Stimulated activated CD8-positive, alpha-beta memory T cell treated with anti-CD3 and anti-CD28 coated beads, Interleukin-4, amount 100 ng/mL, for 48 hours (primary cell): ENCODE results near the gene CLPSL1.

Experiments
- DNase-seq: peaks from one replicate; pipeline ENCODE4 v3.0.0-alpha.2; 2020

CLPSL1 gene

GRCh38 chr6:35759426-35759825 is 21.4 kb upstream of the CLPSL1 start:
- DNase-seq = no peak

GRCh38 chr6:35765739-35766138 is 15.1 kb upstream of the CLPSL1 start:
- DNase-seq = no peak

GRCh38 chr6:35769211-35769610 is 11.6 kb upstream of the CLPSL1 start:
- DNase-seq = no peak

- no peak for DNase-seq
Observed at GRCh38 chr6:35771343-35771627, 9.5 kb upstream of the CLPSL1 start.

GRCh38 chr6:35774116-35774794 is 6.6 kb upstream of the CLPSL1 start:
- DNase-seq = no peak

GRCh38 chr6:35775031-35775430 is 5.8 kb upstream of the CLPSL1 start:
- DNase-seq = no peak

- DNase-seq = no peak
Observed at GRCh38 chr6:35776364-35777215, 4.2 kb upstream of the CLPSL1 start, which contains the start of gene CLPSL2. CLPSL2 (plus strand) TSS chr6:35776598; CDS start chr6:35776619, 21 bp downstream.

GRCh38 chr6:35777356-35778102 is 3.3 kb upstream of the CLPSL1 start:
- DNase-seq = no peak

GRCh38 chr6:35778437-35778836 is 2.4 kb upstream of the CLPSL1 start:
- DNase-seq = no peak

- no peak for DNase-seq
Observed at GRCh38 chr6:35781290-35781689, 471 bp downstream of the CLPSL1 start.

GRCh38 chr6:35782424-35782823 is 1.6 kb downstream of the CLPSL1 start:
- DNase-seq = no peak

- DNase-seq = no peak
Observed at GRCh38 chr6:35784200-35784599, 3.4 kb downstream of the CLPSL1 start.

GRCh38 chr6:35786272-35786671 is 5.5 kb downstream of the CLPSL1 start:
- DNase-seq = no peak

- DNase-seq = no peak
Observed at GRCh38 chr6:35786810-35787209, 6.0 kb downstream of the CLPSL1 start.

GRCh38 chr6:35787266-35788218 is 6.7 kb downstream of the CLPSL1 start:
- DNase-seq = no peak

GRCh38 chr6:35788423-35788982 is 7.7 kb downstream of the CLPSL1 start:
- no peak for DNase-seq

- no peak for DNase-seq
Observed at GRCh38 chr6:35790683-35791082, 9.9 kb downstream of the CLPSL1 start.

GRCh38 chr6:35794536-35795452 is 14.0 kb downstream of the CLPSL1 start:
- DNase-seq = no peak

- DNase-seq = no peak
Observed at GRCh38 chr6:35795453-35796071, 14.7 kb downstream of the CLPSL1 start.

- DNase-seq = no peak
Observed at GRCh38 chr6:35796236-35796635, 15.4 kb downstream of the CLPSL1 start.
